Endodermal cell (in vitro differentiated cells): ENCODE results near the gene TBL3. TPM values are rescaled to one million over a fixed set of nuclear protein-coding genes. Genes with fewer than 3 reads are reported as not detected.

ENCODE experiments used
- DNase-seq: peaks from one replicate; pipeline ENCODE4 v3.0.0-alpha.2; 2017
- H3K27ac ChIP-seq: 2 replicates; pipeline ENCODE4 v1.5.1; 2013; ENCODE audit warnings: mild to moderate bottlenecking, low read depth, low read length, moderate library complexity
- H3K27me3 ChIP-seq: 2 replicates; pipeline ENCODE4 v1.6.1; 2013; ENCODE audit warnings: mild to moderate bottlenecking, low read length, moderate library complexity; ENCODE audit not compliant: insufficient read depth, control insufficient read depth, poor library complexity, severe bottlenecking
- H3K36me3 ChIP-seq: 2 replicates; pipeline ENCODE4 v1.7.0; 2013; ENCODE audit warnings: mild to moderate bottlenecking, low read length, moderate library complexity; ENCODE audit not compliant: control insufficient read depth, insufficient read depth
- H3K4me1 ChIP-seq: one replicate; pipeline ENCODE4 v1.7.0; 2013; ENCODE audit warnings: low read length; ENCODE audit not compliant: control insufficient read depth, insufficient read depth
- H3K4me3 ChIP-seq: 2 replicates; pipeline ENCODE4 v1.5.1; 2013; ENCODE audit warnings: mild to moderate bottlenecking, low read length, moderate library complexity
- H3K9ac ChIP-seq: 2 replicates; pipeline ENCODE4 v1.6.1; 2013; ENCODE audit warnings: mild to moderate bottlenecking, low read length, moderate library complexity; ENCODE audit not compliant: poor library complexity, severe bottlenecking; ENCODE audit errors: extremely low read depth
- H3K9me3 ChIP-seq: 2 replicates; pipeline ENCODE4 v1.6.1; 2013; ENCODE audit warnings: mild to moderate bottlenecking, low read length, moderate library complexity; ENCODE audit not compliant: control insufficient read depth
- H3K27ac Mint-ChIP-seq: 2 replicates; pipeline ENCODE4 v1.8.0; 2020; ENCODE audit warnings: mixed read lengths
- H3K27me3 Mint-ChIP-seq: 2 replicates; pipeline ENCODE4 v1.8.0; 2021; ENCODE audit warnings: mild to moderate bottlenecking, mixed read lengths; ENCODE audit not compliant: insufficient read depth
- H3K36me3 Mint-ChIP-seq: 2 replicates; pipeline ENCODE4 v1.8.0; 2020; ENCODE audit warnings: low read depth, mixed read lengths
- H3K4me1 Mint-ChIP-seq: 2 replicates; pipeline ENCODE4 v1.8.0; 2020; ENCODE audit warnings: mixed read lengths
- H3K4me3 Mint-ChIP-seq: 2 replicates; pipeline ENCODE4 v1.8.0; 2020; ENCODE audit warnings: mild to moderate bottlenecking, moderate library complexity, mixed read lengths
- H3K9me3 Mint-ChIP-seq: 2 replicates; pipeline ENCODE4 v1.8.0; 2020; ENCODE audit warnings: mild to moderate bottlenecking, mixed read lengths
- CTCF ChIP-seq: fragments of 200-600 bp; sonication (generic); conservative IDR thresholded peaks from 2 replicates; pipeline ENCODE4 v1.5.0; 2021; ENCODE audit warnings: antibody characterized with exemption, mild to moderate bottlenecking
- WGBS, 2 experiments: methylation state at CpG; one replicate each; pipeline versions ENCODE4 v1.1.5 to v1.1.7; 2013; ENCODE audit warnings: missing lambda C conversion rate in 2 of 2, mixed read lengths in 1 of 2; ENCODE audit not compliant: insufficient coverage in 1 of 2, insufficient read length in 1 of 2; 5-methylcytosine and 5-hydroxymethylcytosine counted together
- total RNA-seq, 2 donors: library from RNA; stranded (reverse); fragmentation: NEBNext Ultra II Directional in 1 of 2; extraction: Animal tissue kit (Norgen Biotek cat#: 25700) in 1 of 2; gene quantifications; 2 replicates in 1 of 2; 3 replicates in 1 of 2; pipeline ENCODE4 v1.2.1, GENCODE V29; 2021

Gene TBL3
- total RNA-seq, 2 donors from 2014 or later = 43.4 to 49.7 TPM

GRCh38 chr16:1981398-1981836 lies 9.6 kb downstream of the TBL3 start, which contains the start of gene NOXO1:
NOXO1 (minus strand) TSS chr16:1981469; CDS start chr16:1981179, 290 bp downstream.
- TF ChIP-seq CTCF = no peak
- Mint-ChIP-seq H3K27ac (no peak within 1 kb of the TSS), H3K9me3 (no peaks in the 10 kb centered on the region), H3K4me1 (peaks cover 5% of the 10 kb centered on the region), H3K36me3 (peaks cover 3% of the 10 kb centered on the region), H3K4me3 (peak within 1 kb of the TSS; percentile 9), H3K27me3 (peaks cover 41% of the 10 kb centered on the region)
- Histone ChIP-seq H3K9ac (no peak within 1 kb of the TSS), H3K27ac (peak within 1 kb of the TSS; percentile 12), H3K4me3 (no peak within 1 kb of the TSS), H3K4me1 (no peaks in the 10 kb centered on the region), H3K27me3 (peaks cover 47% of the 10 kb centered on the region), H3K36me3 (peaks cover 29% of the 10 kb centered on the region), H3K9me3 (no peaks in the 10 kb centered on the region)
- no peak for DNase-seq
- 60 to 71% methylated on average over 1 to 6 of the region's 6 CpGs for WGBS, 2 experiments

GRCh38 chr16:1982013-1982433 lies 10.2 kb downstream of the TBL3 start:
- Histone ChIP-seq H3K27me3 (peaks cover 47% of the 10 kb centered on the region), H3K9me3 (no peaks in the 10 kb centered on the region), H3K9ac (no peak overlapping the region), H3K4me3 (no peak overlapping the region), H3K27ac (peak overlapping the region; percentile 12), H3K4me1 (no peaks in the 10 kb centered on the region), H3K36me3 (peaks cover 29% of the 10 kb centered on the region)
- Mint-ChIP-seq H3K4me3 (no peak overlapping the region), H3K9me3 (no peaks in the 10 kb centered on the region), H3K27me3 (peaks cover 41% of the 10 kb centered on the region), H3K36me3 (peaks cover 9% of the 10 kb centered on the region), H3K4me1 (peaks cover 5% of the 10 kb centered on the region), H3K27ac (no peak overlapping the region)
- no peak for TF ChIP-seq CTCF
- WGBS, 2 experiments = 77 to 81% methylated on average over 5 of the region's 5 CpGs
- no peak for DNase-seq

- WGBS, 2 experiments = 40% methylated on average over 12 to 19 of the region's 19 CpGs
- no peak overlapping the region for H3K27ac Mint-ChIP-seq
- no peak for TF ChIP-seq CTCF
- Histone ChIP-seq H3K4me1 (no peaks in the 10 kb centered on the region), H3K27me3 (peaks cover 52% of the 10 kb centered on the region), H3K36me3 (peaks cover 29% of the 10 kb centered on the region), H3K27ac (peak overlapping the region; percentile 97), H3K4me3 (peak overlapping the region; percentile 82), H3K9ac (no peak overlapping the region), H3K9me3 (no peaks in the 10 kb centered on the region)
- peaks cover 43% of the 10 kb centered on the region for H3K27me3 Mint-ChIP-seq
- peaks cover 10% of the 10 kb centered on the region for H3K36me3 Mint-ChIP-seq
- peak overlapping the region; percentile 81 for H3K4me3 Mint-ChIP-seq
- no peaks in the 10 kb centered on the region for H3K9me3 Mint-ChIP-seq
- no peak for DNase-seq
- peaks cover 5% of the 10 kb centered on the region for H3K4me1 Mint-ChIP-seq
These were observed 11.2 kb downstream of the TBL3 start for GRCh38 chr16:1982991-1983543.
